Neural cell (in vitro differentiated cells): ENCODE data around the gene PIEZO1.

Experiments
- EZH2 ChIP-seq: fragments of 200-600, 300-800 bp; shearing (Covaris generic), sonication (generic); IDR thresholded peaks from 2 replicates; pipeline ENCODE4 v1.6.1; 2014; ENCODE audit warnings: antibody characterized with exemption, low read length, borderline replicate concordance, mild to moderate bottlenecking; ENCODE audit not compliant: insufficient read depth, poor library complexity, severe bottlenecking
- POLR2AphosphoS5 ChIP-seq: IDR thresholded peaks from 2 replicates; pipeline ENCODE4 v1.6.1; 2012
- RAD21 ChIP-seq: fragments of 450-650 bp; conservative IDR thresholded peaks from 2 replicates; pipeline ENCODE4 v1.6.1; 2014; ENCODE audit warnings: antibody characterized with exemption, mild to moderate bottlenecking, moderate library complexity
- SMC3 ChIP-seq: fragments of 450-650 bp; conservative IDR thresholded peaks from 2 replicates; pipeline ENCODE4 v1.6.1; 2014; ENCODE audit warnings: antibody characterized with exemption, mild to moderate bottlenecking, moderate library complexity; ENCODE audit not compliant: poor library complexity
- TAF1 ChIP-seq: IDR thresholded peaks from 2 replicates; pipeline ENCODE4 v1.6.1; 2012; ENCODE audit warnings: low read depth
- TF ChIP-seq, protein P1 (sequence below): fragments of 450-650 bp; IDR thresholded peaks from 2 replicates; pipeline ENCODE4 v1.5.1; 2014; ENCODE audit warnings: antibody characterized with exemption, mild to moderate bottlenecking, moderate library complexity; ENCODE audit not compliant: poor library complexity, severe bottlenecking
- TF ChIP-seq, protein P2 (sequence below): IDR thresholded peaks from 2 replicates; pipeline ENCODE4 v1.6.1; 2012; ENCODE audit warnings: borderline replicate concordance

DNA sequence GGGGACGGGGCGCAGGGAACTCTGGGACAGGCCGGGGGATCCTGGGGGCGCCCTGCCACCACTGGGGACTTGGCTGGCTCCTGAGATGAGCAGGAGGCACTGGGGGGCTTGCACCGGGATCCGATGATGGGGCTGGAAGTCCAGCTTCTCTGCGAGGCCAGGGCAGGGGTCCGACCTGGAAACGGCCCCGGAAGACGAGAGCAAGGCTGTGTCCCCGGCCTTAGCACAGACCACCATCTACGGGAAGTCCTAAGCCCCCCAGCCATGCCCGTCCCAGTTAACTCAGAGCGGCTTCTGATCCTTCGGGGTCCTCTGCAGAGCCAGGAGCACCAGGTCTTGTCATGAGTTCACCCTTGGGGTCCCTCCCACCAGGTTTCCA is 19.1 kb upstream of the PIEZO1 start:
- TF ChIP-seq, protein P1, sequence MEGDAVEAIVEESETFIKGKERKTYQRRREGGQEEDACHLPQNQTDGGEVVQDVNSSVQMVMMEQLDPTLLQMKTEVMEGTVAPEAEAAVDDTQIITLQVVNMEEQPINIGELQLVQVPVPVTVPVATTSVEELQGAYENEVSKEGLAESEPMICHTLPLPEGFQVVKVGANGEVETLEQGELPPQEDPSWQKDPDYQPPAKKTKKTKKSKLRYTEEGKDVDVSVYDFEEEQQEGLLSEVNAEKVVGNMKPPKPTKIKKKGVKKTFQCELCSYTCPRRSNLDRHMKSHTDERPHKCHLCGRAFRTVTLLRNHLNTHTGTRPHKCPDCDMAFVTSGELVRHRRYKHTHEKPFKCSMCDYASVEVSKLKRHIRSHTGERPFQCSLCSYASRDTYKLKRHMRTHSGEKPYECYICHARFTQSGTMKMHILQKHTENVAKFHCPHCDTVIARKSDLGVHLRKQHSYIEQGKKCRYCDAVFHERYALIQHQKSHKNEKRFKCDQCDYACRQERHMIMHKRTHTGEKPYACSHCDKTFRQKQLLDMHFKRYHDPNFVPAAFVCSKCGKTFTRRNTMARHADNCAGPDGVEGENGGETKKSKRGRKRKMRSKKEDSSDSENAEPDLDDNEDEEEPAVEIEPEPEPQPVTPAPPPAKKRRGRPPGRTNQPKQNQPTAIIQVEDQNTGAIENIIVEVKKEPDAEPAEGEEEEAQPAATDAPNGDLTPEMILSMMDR = no peak
- TF ChIP-seq EZH2 (no peak), POLR2AphosphoS5 (no peak), SMC3 (no peak), TAF1 (no peak), RAD21 (no peak)
- TF ChIP-seq, protein P2, sequence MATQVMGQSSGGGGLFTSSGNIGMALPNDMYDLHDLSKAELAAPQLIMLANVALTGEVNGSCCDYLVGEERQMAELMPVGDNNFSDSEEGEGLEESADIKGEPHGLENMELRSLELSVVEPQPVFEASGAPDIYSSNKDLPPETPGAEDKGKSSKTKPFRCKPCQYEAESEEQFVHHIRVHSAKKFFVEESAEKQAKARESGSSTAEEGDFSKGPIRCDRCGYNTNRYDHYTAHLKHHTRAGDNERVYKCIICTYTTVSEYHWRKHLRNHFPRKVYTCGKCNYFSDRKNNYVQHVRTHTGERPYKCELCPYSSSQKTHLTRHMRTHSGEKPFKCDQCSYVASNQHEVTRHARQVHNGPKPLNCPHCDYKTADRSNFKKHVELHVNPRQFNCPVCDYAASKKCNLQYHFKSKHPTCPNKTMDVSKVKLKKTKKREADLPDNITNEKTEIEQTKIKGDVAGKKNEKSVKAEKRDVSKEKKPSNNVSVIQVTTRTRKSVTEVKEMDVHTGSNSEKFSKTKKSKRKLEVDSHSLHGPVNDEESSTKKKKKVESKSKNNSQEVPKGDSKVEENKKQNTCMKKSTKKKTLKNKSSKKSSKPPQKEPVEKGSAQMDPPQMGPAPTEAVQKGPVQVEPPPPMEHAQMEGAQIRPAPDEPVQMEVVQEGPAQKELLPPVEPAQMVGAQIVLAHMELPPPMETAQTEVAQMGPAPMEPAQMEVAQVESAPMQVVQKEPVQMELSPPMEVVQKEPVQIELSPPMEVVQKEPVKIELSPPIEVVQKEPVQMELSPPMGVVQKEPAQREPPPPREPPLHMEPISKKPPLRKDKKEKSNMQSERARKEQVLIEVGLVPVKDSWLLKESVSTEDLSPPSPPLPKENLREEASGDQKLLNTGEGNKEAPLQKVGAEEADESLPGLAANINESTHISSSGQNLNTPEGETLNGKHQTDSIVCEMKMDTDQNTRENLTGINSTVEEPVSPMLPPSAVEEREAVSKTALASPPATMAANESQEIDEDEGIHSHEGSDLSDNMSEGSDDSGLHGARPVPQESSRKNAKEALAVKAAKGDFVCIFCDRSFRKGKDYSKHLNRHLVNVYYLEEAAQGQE = no peak
